Thoracic aorta (tissue), 2 donors: ENCODE results near the gene DONSON. TPM values are rescaled to one million over a fixed set of nuclear protein-coding genes. Genes with fewer than 3 reads are reported as not detected.
"Not testable (repeated sequence)": the region's sequence is repeated elsewhere in the genome, so short reads cannot be mapped to it uniquely, and the experiment has no call there.

Source experiments
- ATAC-seq: fragments of 150-250 bp; one replicate; pipeline ENCODE4 v1.8.0; 2017; ENCODE audit warnings: low read depth; ENCODE audit not compliant: insufficient number of reproducible peaks, low FRiP score
- DNase-seq: peaks from one replicate; pipeline ENCODE4 v3.0.0-alpha.2; 2020; ENCODE audit warnings: low spot score
- H3K27ac ChIP-seq, 2 donors: fragments of 200-600 bp; sonication (generic); 1 replicate in 1 of 2; 2 replicates in 1 of 2; pipeline ENCODE4 v1.5.1; 2016; ENCODE audit warnings: mild to moderate bottlenecking in 2 of 2, moderate library complexity in 2 of 2
- H3K27me3 ChIP-seq: fragments of 200-600 bp; sonication (generic); replicated peaks from 2 replicates; pipeline ENCODE4 v1.6.0; 2016; ENCODE audit warnings: mild to moderate bottlenecking; ENCODE audit not compliant: insufficient read depth
- H3K36me3 ChIP-seq: fragments of 200-600 bp; sonication (generic); one replicate; pipeline ENCODE4 v1.5.1; 2016
- H3K4me1 ChIP-seq, 2 donors: fragments of 200-600 bp; sonication (generic); 1 replicate in 1 of 2; 2 replicates in 1 of 2; pipeline versions ENCODE4 v1.5.1 to v1.6.0; 2016; ENCODE audit warnings: low read depth in 2 of 2, mild to moderate bottlenecking in 1 of 2; ENCODE audit not compliant: control insufficient read depth in 1 of 2
- H3K4me3 ChIP-seq: fragments of 200-600 bp; sonication (generic); 2 replicates; pipeline ENCODE4 v1.5.1; 2016; ENCODE audit warnings: mild to moderate bottlenecking
- H3K9me3 ChIP-seq: fragments of 200-600 bp; sonication (generic); 2 replicates; pipeline ENCODE4 v1.5.1; 2016
- total RNA-seq, 2 donors: library from RNA; depleted of rRNA; stranded (reverse); fragments of >200 nt; gene quantifications; one replicate each; pipeline versions ENCODE4 v1.1.0 to v1.2.3, GENCODE V29; 2016
- TF ChIP-seq, protein P1 (sequence below): fragments of 200-600 bp; sonication (generic); IDR thresholded peaks from one replicate; pipeline ENCODE4 v1.5.1; 2019; ENCODE audit warnings: antibody characterized with exemption

Gene DONSON
- total RNA-seq, 2 donors from 2014 or later, result 12.1 to 19.2 TPM

DNA sequence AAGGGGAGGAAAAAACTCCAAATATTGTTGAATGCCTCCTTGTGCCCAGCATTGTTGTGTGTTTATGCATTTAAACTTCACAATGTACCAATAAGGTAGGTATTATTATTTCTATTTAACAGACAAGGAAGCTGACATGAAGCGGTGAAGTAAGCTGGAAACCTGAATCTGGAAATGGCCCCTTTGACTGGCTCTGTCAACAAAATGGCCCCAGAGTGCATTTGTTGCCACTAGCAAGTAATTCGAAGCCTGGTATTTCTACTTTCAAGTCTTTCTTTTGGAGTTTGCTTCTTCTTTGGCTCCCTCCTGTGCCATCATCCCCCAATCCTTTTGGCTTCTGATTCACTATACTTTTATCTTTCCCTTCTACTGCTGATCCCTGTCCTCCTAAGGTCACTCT, 29.9 kb upstream of the DONSON start:
- H3K9me3 ChIP-seq, result no peaks in the 10 kb centered on the region
- TF ChIP-seq, protein P1, sequence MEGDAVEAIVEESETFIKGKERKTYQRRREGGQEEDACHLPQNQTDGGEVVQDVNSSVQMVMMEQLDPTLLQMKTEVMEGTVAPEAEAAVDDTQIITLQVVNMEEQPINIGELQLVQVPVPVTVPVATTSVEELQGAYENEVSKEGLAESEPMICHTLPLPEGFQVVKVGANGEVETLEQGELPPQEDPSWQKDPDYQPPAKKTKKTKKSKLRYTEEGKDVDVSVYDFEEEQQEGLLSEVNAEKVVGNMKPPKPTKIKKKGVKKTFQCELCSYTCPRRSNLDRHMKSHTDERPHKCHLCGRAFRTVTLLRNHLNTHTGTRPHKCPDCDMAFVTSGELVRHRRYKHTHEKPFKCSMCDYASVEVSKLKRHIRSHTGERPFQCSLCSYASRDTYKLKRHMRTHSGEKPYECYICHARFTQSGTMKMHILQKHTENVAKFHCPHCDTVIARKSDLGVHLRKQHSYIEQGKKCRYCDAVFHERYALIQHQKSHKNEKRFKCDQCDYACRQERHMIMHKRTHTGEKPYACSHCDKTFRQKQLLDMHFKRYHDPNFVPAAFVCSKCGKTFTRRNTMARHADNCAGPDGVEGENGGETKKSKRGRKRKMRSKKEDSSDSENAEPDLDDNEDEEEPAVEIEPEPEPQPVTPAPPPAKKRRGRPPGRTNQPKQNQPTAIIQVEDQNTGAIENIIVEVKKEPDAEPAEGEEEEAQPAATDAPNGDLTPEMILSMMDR, result no peak
- no peaks in the 10 kb centered on the region for H3K27me3 ChIP-seq
- H3K4me3 ChIP-seq, result no peak overlapping the region
- H3K36me3 ChIP-seq, result peaks cover 11% of the 10 kb centered on the region
- no peaks in the 10 kb centered on the region for H3K4me1 ChIP-seq
- DNase-seq (no peak), ATAC-seq (no peak)
- no peak overlapping the region for H3K27ac ChIP-seq

DNA sequence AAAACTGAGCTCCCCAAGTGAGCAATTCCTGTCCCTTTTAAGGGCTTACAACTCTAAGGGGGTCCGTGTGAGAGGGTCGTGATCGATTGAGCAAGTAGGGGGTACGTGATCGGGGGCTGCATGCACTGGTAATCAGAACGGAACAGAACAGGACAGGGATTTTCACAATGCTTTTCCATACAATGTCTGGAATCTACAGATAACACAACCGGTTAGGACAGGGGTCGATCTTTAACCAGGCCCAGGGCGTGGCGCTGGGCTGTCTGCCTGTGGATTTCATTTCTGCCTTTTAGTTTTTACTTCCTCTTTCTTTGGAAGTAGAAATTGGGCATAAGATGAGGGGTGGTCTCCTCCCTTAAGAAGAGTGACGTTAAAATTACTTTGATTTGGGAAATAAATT, 29.1 kb upstream of the DONSON start:
- H3K36me3 ChIP-seq, result peaks cover 15% of the 10 kb centered on the region
- not testable (repeated sequence) for ATAC-seq, H3K4me3 ChIP-seq, H3K9me3 ChIP-seq, H3K27ac ChIP-seq, DNase-seq, H3K27me3 ChIP-seq, H3K4me1 ChIP-seq

DNA sequence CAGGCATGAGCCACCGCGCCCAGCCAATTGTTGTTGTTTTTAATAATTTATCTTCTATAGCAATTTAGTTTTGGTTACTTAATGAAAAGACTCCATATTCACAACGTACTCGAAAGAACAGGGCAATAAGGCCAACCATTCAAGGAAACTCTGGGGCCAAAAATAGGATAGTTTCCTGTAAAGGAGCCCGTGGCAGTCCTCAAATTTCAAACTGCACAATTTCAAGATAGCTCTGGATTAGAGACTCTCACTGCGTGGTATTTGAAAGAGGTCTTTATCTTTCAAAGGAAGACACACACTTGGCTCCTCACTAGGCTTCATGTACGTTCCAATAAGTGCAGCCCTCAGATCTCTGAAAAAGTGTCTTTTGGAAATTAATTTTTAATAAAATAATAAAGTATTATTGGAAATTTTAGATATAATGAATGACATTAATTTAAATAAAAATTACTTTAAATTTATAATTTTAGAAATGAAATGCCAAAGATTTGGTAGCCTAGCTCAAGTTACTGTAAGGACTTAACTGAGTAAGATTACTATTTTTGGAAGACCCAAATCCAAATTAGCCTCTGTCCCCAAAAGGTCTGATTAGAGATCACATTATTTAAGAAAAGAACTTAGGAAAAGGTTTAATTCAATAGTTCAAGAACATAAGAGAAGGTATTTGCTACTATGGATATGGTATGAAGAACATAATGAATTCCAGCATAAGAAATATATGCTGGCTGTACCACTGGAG, 22.7 kb upstream of the DONSON start:
- no peaks in the 10 kb centered on the region for H3K4me1 ChIP-seq
- peaks cover 5% of the 10 kb centered on the region for H3K36me3 ChIP-seq
- no peak overlapping the region for H3K27ac ChIP-seq
- ATAC-seq, result no peak
- DNase-seq, result no peak
- no peaks in the 10 kb centered on the region for H3K9me3 ChIP-seq
- no peak overlapping the region for H3K4me3 ChIP-seq
- TF ChIP-seq, protein P1, result no peak
- no peaks in the 10 kb centered on the region for H3K27me3 ChIP-seq

DNA sequence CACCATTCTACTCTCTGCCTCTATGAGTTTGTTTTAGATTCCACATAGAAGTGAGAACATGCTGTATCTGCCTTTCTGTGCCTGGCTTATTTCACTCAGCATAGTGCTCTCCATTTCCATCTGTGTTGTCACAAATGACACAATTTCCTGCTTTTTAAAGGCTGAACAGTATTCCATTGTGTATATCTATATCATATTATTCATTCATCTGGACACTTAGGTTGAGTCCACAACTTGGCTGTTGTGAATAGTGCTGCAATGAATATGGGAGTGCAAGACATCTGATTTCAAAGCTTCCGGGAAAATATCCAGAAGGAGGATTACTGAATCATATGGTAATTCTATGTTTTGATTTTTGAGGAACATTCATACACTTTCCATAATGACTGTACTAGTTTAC, 20.1 kb upstream of the DONSON start:
- Histone ChIP-seq H3K36me3 (peaks cover 8% of the 10 kb centered on the region), H3K27ac (no peak overlapping the region)

DNA sequence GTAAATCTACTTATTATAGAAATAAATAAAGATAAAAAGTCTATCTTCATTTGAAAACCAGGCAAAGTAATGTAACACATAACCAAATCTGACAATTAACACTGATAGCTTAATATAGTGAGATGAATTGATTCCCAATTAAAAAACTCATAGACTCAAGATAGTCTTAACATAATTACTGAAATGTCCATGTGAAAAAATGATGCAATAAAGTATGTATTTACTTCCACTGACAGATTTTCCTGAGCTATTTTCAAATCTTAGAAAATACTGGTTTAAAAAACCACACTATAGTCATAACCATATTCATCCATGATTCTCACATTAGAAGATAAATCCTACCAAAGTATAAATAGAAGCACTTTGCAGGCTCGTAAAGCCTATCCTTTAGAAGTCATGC, 9.6 kb upstream of the DONSON start:
- TF ChIP-seq, protein P1, result no peak
- Histone ChIP-seq H3K4me3 (no peak overlapping the region), H3K4me1 (no peaks in the 10 kb centered on the region), H3K27me3 (no peaks in the 10 kb centered on the region), H3K27ac (no peak overlapping the region), H3K36me3 (peaks cover 20% of the 10 kb centered on the region), H3K9me3 (no peaks in the 10 kb centered on the region)
- no peak for ATAC-seq
- DNase-seq, result no peak

More for the DNA sequence above, 20.1 kb upstream of the DONSON start:
- DNase-seq, result no peak
- TF ChIP-seq, protein P1, result no peak
- Histone ChIP-seq H3K27me3 (no peaks in the 10 kb centered on the region), H3K4me3 (no peak overlapping the region), H3K9me3 (no peaks in the 10 kb centered on the region), H3K4me1 (no peaks in the 10 kb centered on the region)
- no peak for ATAC-seq
